NCI-H128 (cell line): ENCODE results near the gene ZBTB12.
"Not testable (repeated sequence)": the region's sequence is repeated elsewhere in the genome, so short reads cannot be mapped to it uniquely, and the experiment has no call there.

ENCODE experiments used
- DNase-seq: peaks from one replicate; lab custom pipeline; 2025; ENCODE audit not compliant: unreplicated experiment; lab: John Stamatoyannopoulos, UW

The ZBTB12 gene

GRCh38 chr6:31920811-31921210 is 18.9 kb upstream of the ZBTB12 start:
- DNase-seq = no peak

DNA sequence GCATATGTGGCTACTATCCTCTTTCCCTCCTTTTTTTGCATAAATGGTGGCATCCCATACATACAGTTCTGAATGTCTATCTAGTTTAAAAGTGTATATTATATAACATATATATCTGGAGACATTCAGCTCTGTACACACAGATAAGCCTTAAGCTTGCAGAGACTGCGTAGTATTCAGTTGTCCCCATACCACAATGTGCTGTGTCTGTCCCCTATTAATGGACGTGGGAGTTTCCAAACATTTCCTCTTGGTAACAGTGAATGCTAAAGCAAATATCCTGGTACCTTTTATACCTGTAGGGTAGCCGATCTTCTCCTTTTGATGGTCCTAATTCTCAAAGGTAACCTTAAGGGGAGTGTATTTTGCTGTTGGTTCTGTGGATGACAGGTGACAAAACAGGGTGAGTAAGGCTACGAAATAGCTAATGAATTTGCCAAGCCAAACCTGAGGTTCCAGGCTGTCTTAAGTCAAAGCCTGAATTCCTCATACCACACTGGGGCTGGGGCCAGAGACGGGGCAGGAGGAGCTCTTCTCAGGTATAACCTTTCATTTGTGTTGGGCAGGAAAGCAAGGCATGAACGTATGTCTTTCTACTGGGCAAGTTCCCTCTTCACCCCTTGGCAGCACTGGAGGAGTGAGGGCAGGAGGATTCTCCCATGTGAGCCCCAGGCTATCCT is 17.9 kb upstream of the ZBTB12 start:
- DNase-seq = no peak

GRCh38 chr6:31918069-31918720 is 16.3 kb upstream of the ZBTB12 start:
- DNase-seq = no peak

GRCh38 chr6:31915756-31916155 is 13.9 kb upstream of the ZBTB12 start:
- no peak for DNase-seq

DNA sequence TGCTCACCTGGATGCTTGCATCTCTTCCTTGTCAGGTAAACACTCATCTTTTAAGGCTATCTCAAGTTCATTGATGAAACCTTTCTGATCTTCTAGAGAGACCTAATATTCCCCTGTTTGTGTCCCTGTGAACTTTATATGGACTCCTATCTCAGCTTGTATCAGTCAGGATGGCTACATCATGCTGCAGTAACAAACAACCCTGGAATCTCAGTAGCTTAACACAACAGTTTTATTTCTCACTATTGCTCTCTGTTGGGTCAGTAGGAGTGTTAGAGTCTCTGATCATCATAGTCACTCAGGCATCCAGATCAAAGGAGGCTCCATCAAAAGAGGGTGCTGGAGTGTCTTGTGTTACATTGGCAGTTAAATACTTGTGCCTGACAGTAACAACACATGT is 13.5 kb upstream of the ZBTB12 start:
- no peak for DNase-seq

- DNase-seq = no peak
These were observed 10.1 kb upstream of the ZBTB12 start for GRCh38 chr6:31911826-31912585.

- DNase-seq = not testable (repeated sequence)
These were observed 7.4 kb upstream of the ZBTB12 start for GRCh38 chr6:31909298-31909697.

- DNase-seq = no peak
These were observed 6.9 kb upstream of the ZBTB12 start for GRCh38 chr6:31908791-31909190.

- not testable (repeated sequence) for DNase-seq
These were observed 6.4 kb upstream of the ZBTB12 start for GRCh38 chr6:31908255-31908654.

DNA sequence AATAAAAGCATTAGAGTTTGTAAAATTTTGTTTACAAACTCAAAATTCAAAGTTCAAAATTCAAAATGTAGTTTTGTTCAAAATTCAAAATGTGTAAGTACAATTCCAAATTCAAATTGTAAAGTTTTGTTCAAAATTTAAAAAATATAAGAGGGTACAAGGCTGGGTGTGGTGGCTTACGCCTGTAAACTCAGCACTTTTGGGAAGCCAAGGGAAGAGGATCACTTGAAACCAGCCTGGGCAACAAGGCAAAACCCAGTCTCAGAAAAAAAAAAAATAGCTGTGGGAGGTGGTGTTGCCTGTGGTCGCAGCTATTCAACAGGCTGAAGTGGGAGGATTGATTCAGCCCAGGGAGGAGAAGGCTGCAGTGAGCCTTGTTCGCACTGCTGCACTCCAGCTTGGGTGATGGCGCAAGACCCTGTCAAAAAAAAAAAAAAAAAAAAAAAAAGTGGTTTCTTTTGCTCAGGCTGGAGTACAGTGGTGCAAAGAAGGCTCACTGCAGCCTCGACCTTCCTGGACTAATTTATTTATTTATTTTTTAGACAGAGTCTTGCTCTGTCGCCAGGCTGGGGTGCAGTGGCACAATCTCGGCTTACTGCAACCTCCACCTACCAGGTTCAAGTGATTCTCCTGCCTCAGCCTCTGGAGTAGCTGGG is 5.4 kb upstream of the ZBTB12 start:
- DNase-seq = no peak

GRCh38 chr6:31906727-31907126 is 4.8 kb upstream of the ZBTB12 start:
- not testable (repeated sequence) for DNase-seq

- no peak for DNase-seq
These were observed 4.2 kb upstream of the ZBTB12 start for GRCh38 chr6:31906122-31906521.

DNA sequence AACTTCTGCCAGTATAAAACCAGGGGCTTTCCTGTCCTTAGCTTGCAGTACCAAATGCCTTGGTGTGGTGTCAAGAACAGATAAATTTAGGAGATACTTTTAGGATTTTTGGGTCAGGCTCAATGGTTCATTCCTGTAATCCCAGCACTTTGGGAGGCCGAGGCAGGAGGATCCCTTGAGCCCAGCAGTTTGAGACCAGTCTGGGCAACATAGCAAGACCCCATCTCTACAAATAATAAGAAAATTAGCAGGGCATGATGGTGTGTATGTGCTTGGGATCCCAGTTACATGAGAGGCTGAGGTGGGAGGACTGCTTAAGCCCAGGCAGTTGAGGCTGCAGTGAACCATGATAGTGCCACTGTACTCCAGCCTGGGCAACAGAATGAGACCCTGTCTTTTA is 3.2 kb upstream of the ZBTB12 start:
- DNase-seq = no peak

- DNase-seq = no peak
These were observed 2.1 kb upstream of the ZBTB12 start for GRCh38 chr6:31903957-31904356.

- DNase-seq = no peak
These were observed 402 bp downstream of the ZBTB12 start for GRCh38 chr6:31901415-31901952.

GRCh38 chr6:31900917-31901414 is 920 bp downstream of the ZBTB12 start:
- DNase-seq = no peak

DNA sequence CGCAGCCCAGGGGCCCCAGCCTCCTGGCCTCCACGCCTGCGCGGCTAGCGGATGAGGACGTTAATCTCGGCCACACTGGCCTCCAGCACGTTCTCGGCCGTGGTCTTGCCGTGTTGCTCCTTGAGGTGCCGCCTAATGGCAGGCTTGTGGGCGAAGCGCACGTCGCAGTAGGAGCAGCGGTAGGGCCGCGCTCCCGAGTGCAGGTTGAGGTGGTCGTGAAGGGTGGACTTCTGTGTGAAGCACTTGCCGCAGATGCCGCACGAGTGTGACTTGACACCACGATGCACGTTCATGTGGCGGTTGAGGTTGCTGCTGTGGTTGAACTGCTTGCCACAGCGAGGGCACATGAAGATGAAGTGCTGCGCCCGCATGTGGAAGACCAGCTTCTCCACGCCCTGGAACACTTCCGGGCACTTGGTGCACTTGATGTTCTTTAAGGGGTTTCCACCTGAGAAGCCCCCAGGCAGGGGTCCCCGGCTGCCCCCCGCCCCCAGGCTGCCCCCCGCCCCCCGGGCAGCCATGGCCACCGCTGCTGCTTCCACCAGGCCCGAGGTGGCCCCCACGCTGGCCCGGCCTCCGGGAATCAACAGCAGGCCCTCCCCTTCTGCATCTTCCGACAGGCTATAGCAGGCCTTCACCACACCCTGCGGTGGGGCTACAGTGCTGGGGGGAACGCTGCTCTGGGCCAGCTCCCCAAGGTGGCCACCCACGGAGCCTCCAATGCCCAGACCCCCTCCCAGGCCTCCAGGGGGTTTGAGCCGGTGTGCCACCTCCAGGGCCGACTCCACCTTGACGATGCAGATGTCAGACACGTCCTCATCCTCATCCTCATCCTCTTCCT is 1.8 kb downstream of the ZBTB12 start:
- no peak for DNase-seq

DNA sequence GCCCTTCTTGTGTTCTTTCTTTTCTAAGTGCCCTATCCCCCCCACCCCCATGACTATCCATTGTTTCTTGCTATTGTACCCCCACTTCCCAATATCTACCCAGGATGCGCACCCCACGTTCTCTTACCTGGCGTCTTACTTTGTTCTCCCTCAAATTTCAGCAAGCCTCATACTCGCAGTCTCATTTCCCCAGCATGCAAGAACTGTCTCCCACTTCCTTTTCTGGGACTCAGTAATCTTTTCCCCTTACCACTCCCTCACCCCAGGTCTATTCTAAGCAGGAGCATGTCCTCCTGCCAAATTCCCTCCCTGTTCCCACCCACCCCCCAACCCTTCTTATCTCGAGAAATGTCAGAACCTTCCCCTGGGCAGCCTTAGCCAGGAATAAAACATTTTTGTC is 2.7 kb downstream of the ZBTB12 start:
- DNase-seq = no peak

DNA sequence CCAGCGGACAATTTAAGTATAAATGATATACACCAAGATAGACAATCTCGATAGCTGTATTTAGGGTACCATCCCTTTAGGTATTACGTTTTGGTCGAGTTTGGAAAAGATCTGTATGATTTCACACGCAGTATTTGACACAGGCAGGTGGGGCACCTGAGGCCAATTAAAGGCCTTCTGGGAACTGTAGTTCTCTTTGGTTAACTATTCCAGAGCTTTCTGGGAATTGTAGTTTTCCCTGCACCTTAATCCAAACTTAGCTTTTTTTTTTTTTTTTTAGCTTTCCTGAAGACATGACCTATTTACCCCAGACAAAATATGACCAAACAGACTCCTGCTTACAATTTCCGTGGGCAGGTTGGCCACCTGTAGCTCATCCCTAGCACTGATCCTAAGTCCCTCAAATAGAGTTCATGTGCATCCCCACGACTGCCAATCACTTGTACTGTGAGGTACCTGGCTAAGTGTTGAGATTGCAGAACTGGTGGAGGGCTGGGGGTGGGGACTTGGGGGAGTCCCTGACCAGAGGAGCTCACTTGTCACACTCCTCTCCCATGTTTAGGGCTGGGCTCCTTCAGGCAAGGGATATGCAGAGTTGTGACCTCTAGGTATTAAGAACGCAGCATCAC is 3.4 kb downstream of the ZBTB12 start:
- peak; percentile 34 for DNase-seq
